ENCODE results near the gene DNAH17. TPM values are rescaled to one million over a fixed set of nuclear protein-coding genes. Genes with fewer than 3 reads are reported as not detected.

DNAH17 gene
- polyA plus RNA-seq, 3 donors: 0.01 to 0.51 (median 0.11) TPM

DNA sequence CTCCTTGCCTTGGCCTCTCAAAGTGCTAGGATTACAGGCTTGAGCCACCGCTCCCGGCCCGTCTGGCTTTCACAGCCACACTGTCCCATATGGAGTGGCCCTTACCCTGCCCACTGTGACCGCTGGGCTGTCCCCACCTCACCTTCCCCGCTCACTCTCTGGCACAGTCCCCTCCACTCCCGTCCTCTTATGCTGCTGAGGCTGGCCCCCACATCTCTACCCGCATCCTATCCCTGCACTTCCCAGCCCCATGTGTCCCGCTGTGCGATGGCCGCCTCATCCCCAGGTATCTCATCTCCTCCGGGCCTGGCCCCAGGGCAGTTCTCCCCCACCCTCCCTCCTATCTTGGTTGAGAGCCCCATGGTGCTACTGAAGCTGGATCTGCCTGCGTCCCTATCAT is 105.6 kb downstream of the DNAH17 start:
- Mint-ChIP-seq H3K27ac (peak overlapping the region in 1 of 7 donors; percentile 52), H3K4me1 (no peaks in the 10 kb centered on the region), H3K36me3 (no peaks in the 10 kb centered on the region), H3K9me3 (peaks cover 0 to 12% (median 0%) of the 10 kb centered on the region in 7 donors), H3K27me3 (ENCODE audit: low read depth in 3 of 3) (peaks cover 1 to 16% (median 7%) of the 10 kb centered on the region in 3 donors), H3K4me3 (no peak overlapping the region)
- no peaks in the 10 kb centered on the region for H3K9me3 ChIP-seq (replicated peaks in 1 of 2; ENCODE audit: control insufficient read depth in 1 of 2, insufficient read depth in 1 of 2, low read length in 2 of 2)
- DNase-seq: no peak
- no peak overlapping the region for H2AFZ ChIP-seq (ENCODE audit: insufficient read depth, low read depth, low read length, poor library complexity, severe bottlenecking)
- H3K4me3 ChIP-seq (replicated peaks in 1 of 3; ENCODE audit: low read depth in 2 of 3, low read length in 3 of 3): no peak overlapping the region
- H3K4me2 ChIP-seq (replicated peaks; ENCODE audit: extremely low read depth, low read length, poor library complexity, severe bottlenecking): no peak overlapping the region
- WGBS (ENCODE audit: insufficient coverage): 99% methylated on average over 9 of the region's 12 CpGs
- H3K9ac ChIP-seq (ENCODE audit: insufficient read depth, low read length, poor library complexity, severe bottlenecking): no peak overlapping the region
- intact Hi-C loops (cut with micrococcal nuclease): no loop called here
- no peaks in the 10 kb centered on the region for H3K79me2 ChIP-seq (ENCODE audit: insufficient read depth, low read length)
- H3K4me1 ChIP-seq (ENCODE audit: control insufficient read depth in 1 of 2, insufficient read depth in 2 of 2, low read length in 2 of 2): no peaks in the 10 kb centered on the region
- no peaks in the 10 kb centered on the region for H3K27me3 ChIP-seq (ENCODE audit: control insufficient read depth in 2 of 2, insufficient read depth in 2 of 2, low read length in 2 of 2)
- H3K27ac ChIP-seq (ENCODE audit: low read depth in 1 of 2, low read length in 2 of 2): no peak overlapping the region
- H4K20me1 ChIP-seq (ENCODE audit: insufficient read depth, low read length): no peaks in the 10 kb centered on the region
- TF ChIP-seq, protein P1, sequence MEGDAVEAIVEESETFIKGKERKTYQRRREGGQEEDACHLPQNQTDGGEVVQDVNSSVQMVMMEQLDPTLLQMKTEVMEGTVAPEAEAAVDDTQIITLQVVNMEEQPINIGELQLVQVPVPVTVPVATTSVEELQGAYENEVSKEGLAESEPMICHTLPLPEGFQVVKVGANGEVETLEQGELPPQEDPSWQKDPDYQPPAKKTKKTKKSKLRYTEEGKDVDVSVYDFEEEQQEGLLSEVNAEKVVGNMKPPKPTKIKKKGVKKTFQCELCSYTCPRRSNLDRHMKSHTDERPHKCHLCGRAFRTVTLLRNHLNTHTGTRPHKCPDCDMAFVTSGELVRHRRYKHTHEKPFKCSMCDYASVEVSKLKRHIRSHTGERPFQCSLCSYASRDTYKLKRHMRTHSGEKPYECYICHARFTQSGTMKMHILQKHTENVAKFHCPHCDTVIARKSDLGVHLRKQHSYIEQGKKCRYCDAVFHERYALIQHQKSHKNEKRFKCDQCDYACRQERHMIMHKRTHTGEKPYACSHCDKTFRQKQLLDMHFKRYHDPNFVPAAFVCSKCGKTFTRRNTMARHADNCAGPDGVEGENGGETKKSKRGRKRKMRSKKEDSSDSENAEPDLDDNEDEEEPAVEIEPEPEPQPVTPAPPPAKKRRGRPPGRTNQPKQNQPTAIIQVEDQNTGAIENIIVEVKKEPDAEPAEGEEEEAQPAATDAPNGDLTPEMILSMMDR (IDR thresholded peaks at IDR 0.05): no peak
- no peaks in the 10 kb centered on the region for H3K36me3 ChIP-seq (replicated peaks in 1 of 2; ENCODE audit: control insufficient read depth in 1 of 2, insufficient read depth in 2 of 2, low read length in 2 of 2)

DNA sequence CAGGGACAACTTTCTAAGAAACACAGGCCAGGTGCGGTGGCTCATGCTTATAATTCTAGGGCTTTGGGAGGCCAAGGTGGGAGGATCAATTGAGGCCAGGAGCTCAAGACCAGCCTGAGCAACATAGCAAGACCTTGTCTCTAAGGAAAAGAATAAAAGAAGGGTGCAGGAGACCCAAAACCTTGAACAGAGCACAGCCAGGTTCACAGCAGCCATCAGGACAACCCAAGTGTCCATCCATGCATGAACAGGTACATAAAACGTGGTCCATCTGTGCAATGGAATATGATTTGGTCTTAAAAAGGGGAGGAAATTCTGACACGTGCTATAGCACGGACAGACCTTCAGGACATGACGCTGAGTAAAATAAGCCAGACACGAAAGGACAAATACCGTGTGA is 107.8 kb downstream of the DNAH17 start:
- Mint-ChIP-seq H3K9me3 (peaks cover 0 to 19% (median 3%) of the 10 kb centered on the region in 7 donors), H3K36me3 (no peaks in the 10 kb centered on the region), H3K4me1 (no peaks in the 10 kb centered on the region), H3K27ac (no peak overlapping the region), H3K4me3 (no peak overlapping the region), H3K27me3 (ENCODE audit: low read depth in 3 of 3) (peaks cover 1 to 11% (median 7%) of the 10 kb centered on the region in 3 donors)
- 98% methylated on average over 6 of the region's 7 CpGs for WGBS (ENCODE audit: insufficient coverage)
- H3K4me3 ChIP-seq (replicated peaks in 1 of 3; ENCODE audit: low read depth in 2 of 3, low read length in 3 of 3): no peak overlapping the region
- H3K79me2 ChIP-seq (ENCODE audit: insufficient read depth, low read length): no peaks in the 10 kb centered on the region
- no peak overlapping the region for H2AFZ ChIP-seq (ENCODE audit: insufficient read depth, low read depth, low read length, poor library complexity, severe bottlenecking)
- H3K4me2 ChIP-seq (replicated peaks; ENCODE audit: extremely low read depth, low read length, poor library complexity, severe bottlenecking): no peak overlapping the region
- H3K27me3 ChIP-seq (ENCODE audit: control insufficient read depth in 2 of 2, insufficient read depth in 2 of 2, low read length in 2 of 2): no peaks in the 10 kb centered on the region
- no peaks in the 10 kb centered on the region for H3K9me3 ChIP-seq (replicated peaks in 1 of 2; ENCODE audit: control insufficient read depth in 1 of 2, insufficient read depth in 1 of 2, low read length in 2 of 2)
- intact Hi-C loops (cut with micrococcal nuclease): no loop called here
- TF ChIP-seq, protein P1 (IDR thresholded peaks at IDR 0.05): no peak
- no peaks in the 10 kb centered on the region for H3K36me3 ChIP-seq (replicated peaks in 1 of 2; ENCODE audit: control insufficient read depth in 1 of 2, insufficient read depth in 2 of 2, low read length in 2 of 2)
- DNase-seq: no peak
- H3K27ac ChIP-seq (ENCODE audit: low read depth in 1 of 2, low read length in 2 of 2): no peak overlapping the region
- H3K4me1 ChIP-seq (ENCODE audit: control insufficient read depth in 1 of 2, insufficient read depth in 2 of 2, low read length in 2 of 2): no peaks in the 10 kb centered on the region
- no peaks in the 10 kb centered on the region for H4K20me1 ChIP-seq (ENCODE audit: insufficient read depth, low read length)
- H3K9ac ChIP-seq (ENCODE audit: insufficient read depth, low read length, poor library complexity, severe bottlenecking): no peak overlapping the region

Data from CD14-positive monocyte (primary cell).